Fibroblast of gingiva (primary cell): ENCODE data around the gene UBE2J2.

Experiments used
- DNase-seq: peaks from one replicate; pipeline ENCODE4 v3.0.0-alpha.2; 2011; ENCODE audit warnings: low read depth

UBE2J2 gene

DNA sequence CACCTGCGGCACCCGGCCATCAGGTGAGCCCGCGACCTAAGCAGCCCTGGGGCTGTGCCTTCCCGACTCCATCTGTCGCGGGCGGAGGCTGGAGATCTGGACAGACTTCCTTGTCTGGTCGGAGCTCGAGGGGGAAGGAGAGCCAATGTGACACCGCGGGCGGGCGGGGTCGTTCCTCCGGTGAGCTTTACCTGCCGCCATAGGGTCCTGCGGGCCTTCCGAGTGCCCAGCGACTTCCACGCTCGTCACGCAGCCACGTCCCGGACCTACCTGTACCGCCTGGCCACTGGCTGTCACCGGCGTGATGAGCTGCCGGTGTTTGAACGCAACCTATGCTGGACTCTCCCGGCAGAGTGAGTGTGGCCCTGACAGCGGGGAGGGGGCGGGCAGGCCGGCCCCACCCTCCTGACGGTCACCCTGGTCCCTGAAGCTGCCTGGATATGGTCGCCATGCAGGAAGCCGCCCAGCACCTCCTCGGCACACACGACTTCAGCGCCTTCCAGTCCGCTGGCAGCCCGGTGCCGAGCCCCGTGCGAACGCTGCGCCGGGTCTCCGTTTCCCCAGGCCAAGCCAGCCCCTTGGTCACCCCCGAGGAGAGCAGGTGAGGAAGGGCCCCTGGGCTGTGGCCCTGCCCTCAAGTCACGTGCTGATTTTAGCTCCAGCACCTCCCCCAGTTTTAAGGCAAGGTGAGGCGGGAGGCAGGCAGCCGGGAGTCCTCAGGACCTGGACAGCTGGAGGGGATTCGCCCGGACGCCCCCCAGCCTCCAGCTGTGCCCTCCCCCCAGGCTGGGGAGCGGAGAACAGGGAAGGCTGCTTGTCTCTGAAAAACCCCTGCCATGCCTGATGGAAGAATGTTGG, 35.8 kb upstream of the UBE2J2 start:
- no peak for DNase-seq

- DNase-seq = no peak
Observed at GRCh38 chr1:1308756-1309250, 35.1 kb upstream of the UBE2J2 start.

GRCh38 chr1:1307923-1308755, 34.5 kb upstream of the UBE2J2 start, which contains the start of the genes ACAP3 and PUSL1:
TSS of gene ACAP3 (minus strand) at chr1:1307930. CDS start at chr1:1307815, 115 bp downstream.
TSS of gene PUSL1 (plus strand) at chr1:1308597. CDS start at chr1:1308644, 47 bp downstream.
- DNase-seq = peak; percentile 97

DNA sequence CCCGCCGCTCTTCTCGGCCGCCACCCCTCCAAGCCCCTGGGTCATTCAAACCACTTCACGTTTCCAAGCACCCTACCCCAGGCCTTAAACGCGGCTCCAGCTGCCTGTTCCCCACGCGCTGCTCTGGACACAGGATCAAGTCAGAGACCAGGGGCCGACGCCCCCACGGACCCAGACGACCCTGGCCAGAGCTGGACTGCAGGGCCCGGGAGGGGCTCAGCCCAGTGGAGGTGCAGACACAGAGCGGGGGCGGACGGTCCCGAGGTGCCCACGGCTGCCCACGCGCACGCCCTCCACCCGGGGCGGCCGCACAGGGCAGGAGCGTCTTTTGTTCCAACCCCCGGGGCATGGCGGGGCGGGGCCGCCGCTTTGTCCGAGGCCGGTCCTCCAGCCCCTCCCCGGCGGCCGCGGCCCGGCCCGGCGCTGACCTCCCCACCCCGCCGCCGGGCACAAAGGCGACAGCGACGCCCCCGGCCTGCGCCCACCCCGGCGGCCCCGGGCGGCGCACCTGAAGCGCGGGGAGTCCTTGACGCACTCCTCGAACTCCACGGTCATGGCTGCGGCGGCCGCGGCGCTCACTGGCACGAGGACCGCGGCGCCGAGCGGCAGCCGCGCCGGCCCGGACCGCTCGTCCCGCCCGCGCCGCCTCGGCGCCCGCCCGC, 33.7 kb upstream of the UBE2J2 start:
- DNase-seq = peak; percentile 40

GRCh38 chr1:1306661-1307260, 33.1 kb upstream of the UBE2J2 start:
- DNase-seq = no peak

DNA sequence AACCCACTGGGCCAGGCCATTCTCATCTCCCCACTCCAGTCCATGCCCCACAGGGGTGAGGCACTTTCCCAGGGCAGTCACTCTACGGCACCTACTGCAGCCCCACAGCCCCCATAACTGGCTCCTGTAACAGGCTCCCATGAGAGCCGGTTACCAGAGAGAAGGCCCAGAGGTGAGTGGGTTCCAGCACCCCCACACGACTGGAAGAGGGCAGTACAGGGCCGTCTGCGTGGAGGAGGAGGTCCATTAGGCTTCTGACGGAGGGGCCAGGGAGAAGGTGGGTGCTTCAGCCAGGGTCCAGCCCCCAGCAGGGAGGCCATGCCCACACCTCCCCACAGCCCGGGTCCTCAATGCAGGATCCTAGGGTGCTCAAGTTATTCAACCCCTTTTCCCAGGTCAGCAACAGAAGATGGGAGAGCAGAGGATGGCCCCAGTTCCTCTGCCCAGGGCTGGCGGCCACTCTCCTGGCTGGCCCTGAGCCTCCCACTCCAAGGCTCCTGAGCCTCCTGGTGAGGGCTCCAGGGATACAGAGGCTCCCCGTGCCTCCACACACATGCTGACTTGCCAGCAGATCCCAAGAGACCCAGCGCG, 32.5 kb upstream of the UBE2J2 start:
- no peak for DNase-seq

DNA sequence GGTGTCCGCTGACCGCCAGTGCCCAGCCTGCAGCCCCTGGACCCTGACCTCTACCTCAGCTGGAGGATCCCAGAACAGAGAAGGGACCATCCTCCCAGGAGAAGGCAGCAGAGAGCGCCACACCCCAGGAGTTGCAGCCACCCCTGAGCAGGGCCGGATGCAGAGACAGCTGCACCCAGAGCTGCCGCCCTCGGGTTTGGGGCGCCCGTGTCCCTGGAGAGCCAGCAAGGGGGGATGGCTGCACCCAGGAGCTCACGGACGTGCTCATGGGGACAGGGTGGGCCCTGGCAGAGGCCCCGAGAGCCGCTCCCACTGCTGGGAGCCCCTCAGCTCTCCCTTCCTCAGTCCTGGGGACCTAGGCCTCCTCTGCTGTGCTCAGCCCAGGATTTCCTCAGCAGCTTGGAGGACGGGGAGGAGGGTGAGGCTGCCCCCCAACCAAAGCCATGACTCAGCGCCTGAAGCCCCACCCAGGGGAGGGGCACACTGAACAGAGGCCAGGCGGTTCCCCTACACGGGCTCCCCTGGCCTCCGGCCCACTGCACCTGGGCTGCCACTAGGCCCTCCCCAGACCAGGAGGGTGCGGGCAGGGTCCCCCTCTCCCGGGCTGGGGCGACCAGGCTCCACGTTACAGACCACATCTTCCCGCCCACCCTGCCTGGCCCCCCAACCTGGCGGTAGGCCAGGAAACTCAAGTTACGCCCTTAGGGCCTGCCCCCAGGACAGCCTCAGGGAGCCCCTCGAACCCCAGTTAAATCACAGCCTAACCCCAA, 31.8 kb upstream of the UBE2J2 start:
- peak; percentile 69 for DNase-seq

DNA sequence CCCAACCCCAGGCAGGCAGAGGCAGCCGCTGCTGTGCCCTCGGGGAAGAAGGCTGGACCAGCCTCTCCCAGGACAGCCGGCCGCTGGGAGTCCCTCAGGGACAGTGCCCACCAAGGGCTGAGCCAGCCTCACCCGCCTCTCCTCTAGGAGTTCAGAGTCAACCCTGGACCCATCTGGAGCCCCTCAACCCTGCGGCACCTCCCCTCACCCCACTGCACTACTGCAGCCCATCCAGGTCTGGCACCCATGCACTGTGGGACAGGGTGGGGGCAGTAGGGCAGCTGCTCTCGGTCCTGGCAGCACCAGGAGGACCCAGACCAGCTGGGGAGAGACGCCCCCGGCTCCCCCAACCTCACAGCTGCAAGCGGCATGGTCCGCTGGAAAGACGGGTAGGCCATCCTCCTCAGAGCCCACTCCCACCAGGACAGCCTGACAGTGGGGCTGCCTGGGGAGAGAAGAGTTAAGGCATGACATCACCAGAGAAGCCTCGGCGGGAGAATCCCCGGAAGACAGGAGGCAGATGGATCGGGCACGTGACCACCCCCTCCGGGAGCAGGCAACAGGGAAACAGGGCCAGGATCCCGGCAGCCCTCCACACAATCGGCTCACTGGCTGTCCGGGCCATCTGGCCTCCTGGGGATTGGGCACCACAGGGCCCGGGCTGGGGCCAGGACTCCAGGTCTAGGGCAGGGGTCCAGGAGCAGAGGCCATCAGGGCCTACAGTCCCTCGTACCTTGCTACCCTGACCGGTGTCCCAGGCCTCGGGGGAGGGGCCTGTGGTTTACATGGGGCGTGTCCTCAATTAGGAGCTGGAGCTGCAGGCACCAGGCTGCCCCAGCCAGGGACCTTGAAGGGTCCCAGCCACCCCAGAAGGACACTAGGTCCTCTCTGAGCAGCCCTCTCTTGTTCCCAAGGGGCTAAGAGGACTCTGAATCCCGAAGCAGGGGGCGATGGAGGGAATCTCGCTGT, 31.0 kb upstream of the UBE2J2 start:
- DNase-seq = peak; percentile 68

DNA sequence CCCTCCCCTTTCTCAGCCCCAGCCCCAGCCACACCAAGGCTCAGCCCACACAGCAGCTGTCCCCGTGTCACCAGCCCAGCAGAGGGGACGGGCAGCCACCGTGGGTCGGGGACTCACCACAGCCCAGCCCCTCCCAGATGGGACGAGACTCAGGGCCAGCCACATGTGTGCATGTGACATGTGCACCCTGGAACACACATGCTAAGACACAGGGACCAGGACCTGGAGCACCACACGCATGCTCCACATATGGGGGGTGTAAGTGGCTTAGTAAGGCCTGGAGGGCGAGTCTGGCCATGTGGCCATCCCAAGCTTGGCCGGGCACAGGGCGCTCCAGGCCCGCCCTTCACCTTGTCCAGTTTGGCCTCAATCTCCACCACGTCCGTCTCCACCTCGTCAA, 30.1 kb upstream of the UBE2J2 start:
- DNase-seq = no peak

DNA sequence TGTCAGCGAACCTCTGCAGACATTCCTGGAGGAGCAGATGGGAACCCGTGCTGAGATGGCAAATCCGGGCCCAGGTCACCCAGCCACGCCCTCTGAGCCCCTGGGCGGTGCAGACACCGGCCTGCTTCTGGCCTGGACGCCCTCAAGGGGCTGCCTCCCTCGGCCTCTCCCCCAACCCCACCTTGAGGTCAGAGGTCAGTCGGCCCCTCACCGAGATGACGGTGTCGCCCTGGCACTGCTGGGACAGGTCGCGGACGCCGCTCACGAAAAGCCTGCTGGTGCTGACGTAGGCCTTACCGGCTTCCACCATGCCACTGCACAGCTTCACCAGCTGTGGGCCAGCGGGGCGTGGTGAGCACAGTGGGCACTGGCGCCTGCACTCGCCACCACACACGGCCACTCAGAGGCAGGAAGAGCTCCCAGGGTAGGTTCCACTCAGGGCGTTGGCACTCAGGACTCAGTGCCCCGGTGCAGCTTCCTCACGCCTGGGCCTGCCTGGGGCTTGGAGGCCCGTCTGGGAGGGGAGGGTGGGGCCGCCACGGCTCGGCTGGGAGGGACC, 29.4 kb upstream of the UBE2J2 start:
- DNase-seq = no peak

- DNase-seq = no peak
Observed at GRCh38 chr1:1302006-1302430, 28.4 kb upstream of the UBE2J2 start.

DNA sequence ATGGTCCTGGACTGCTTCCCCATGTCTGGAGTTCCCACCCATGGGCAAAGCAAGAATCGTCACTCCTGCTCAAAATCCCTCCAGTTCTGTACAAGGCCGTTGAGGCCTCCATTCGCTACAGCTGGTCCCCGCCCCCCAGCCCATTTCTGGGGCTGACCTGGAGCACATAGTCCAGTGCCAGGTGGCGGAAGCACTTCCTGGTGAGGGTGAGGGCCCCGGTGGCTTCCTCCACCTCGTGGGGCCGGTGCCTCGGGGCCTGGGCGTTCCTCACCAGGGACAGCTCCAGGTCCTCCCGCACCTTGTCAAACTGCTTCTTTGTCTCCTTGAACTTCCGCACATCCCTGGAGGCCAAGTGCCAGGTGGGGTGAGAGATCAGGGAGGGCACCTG, 26.7 kb upstream of the UBE2J2 start:
- no peak for DNase-seq

- no peak for DNase-seq
Observed at GRCh38 chr1:1299686-1300351, 26.2 kb upstream of the UBE2J2 start.

GRCh38 chr1:1298861-1299685, 25.4 kb upstream of the UBE2J2 start:
- DNase-seq = no peak

DNA sequence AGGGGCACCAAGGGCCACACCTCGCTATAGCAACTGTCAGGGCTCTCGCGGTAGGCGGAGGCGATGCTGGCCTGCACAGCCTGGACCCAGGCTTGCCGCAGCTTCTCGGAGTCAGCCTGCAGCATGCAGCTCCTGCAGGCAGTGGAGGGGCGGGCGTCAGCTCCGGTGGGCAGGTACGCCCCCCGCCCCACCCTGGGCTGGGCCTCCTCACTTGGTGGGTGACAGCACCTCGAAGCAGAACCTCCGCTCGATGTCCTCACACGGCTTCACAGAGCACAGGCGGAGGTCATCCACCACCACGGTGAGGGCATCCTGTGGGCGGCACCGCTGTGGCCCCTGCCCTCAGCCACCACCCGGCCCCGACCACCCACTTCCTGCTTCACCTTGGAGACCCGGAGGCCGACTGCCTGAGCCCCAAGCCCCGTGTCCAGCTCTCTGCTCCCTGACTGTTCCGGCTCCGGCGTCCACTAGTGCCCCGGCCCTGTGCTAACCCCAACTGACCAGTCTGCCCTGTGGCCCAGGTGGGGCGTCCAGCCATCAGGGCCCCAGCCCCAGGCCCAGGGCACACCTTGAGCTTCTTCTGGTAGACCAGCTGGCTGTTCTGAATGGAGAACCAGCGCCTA, 24.3 kb upstream of the UBE2J2 start:
- no peak for DNase-seq

GRCh38 chr1:1296070-1297061, 22.7 kb upstream of the UBE2J2 start:
- DNase-seq = no peak
